PFSK-1 (cell line): Measurements from ENCODE around the gene TRIL.
A peak's percentile ranks its signal among the peaks of the same experiment; 100 is the strongest.

Experiments used
- FOXP2 ChIP-seq: optimal IDR thresholded peaks from 2 replicates; pipeline ENCODE3; 2011; ENCODE audit warnings: borderline replicate concordance, control low read depth, inconsistent platforms; ENCODE audit not compliant: insufficient read depth; ENCODE audit errors: extremely low read length, extremely low read depth
- POLR2AphosphoS5 ChIP-seq: IDR thresholded peaks from 2 replicates; pipeline ENCODE4 v1.6.1; 2012; ENCODE audit warnings: low read depth, mild to moderate bottlenecking, control low read depth, low read length, moderate library complexity
- REST ChIP-seq, 2 experiments: IDR thresholded peaks; 2 replicates each; pipeline versions ENCODE4 v1.6.1 to v1.8.0; 2011 to 2012; ENCODE audit warnings: low read depth in 2 of 2, low read length in 2 of 2, control low read depth in 1 of 2, inconsistent platforms in 1 of 2, mild to moderate bottlenecking in 1 of 2, moderate library complexity in 1 of 2; ENCODE audit not compliant: insufficient read depth in 1 of 2
- SIN3A ChIP-seq: IDR thresholded peaks from 2 replicates; pipeline ENCODE4 v1.6.1; 2012; ENCODE audit warnings: mild to moderate bottlenecking, low read length, moderate library complexity, borderline replicate concordance; ENCODE audit not compliant: insufficient read depth
- TAF1 ChIP-seq: IDR thresholded peaks from 2 replicates; pipeline ENCODE4 v1.6.1; 2012; ENCODE audit warnings: low read length, control low read depth, borderline replicate concordance; ENCODE audit not compliant: insufficient read depth

The TRIL gene

GRCh38 chr7:28920424-28920823, 37.7 kb downstream of the TRIL start:
- no peak for TF ChIP-seq TAF1
- TF ChIP-seq POLR2AphosphoS5, result no peak
- TF ChIP-seq REST (IDR thresholded peaks at IDR 0.05; ENCODE audit: insufficient read depth in 1 of 2, low read depth in 2 of 2, low read length in 2 of 2), result no peak
- no peak for TF ChIP-seq SIN3A

GRCh38 chr7:28919510-28919909, 38.6 kb downstream of the TRIL start:
- no peak for TF ChIP-seq TAF1
- TF ChIP-seq POLR2AphosphoS5, result no peak
- TF ChIP-seq FOXP2, result no peak
- TF ChIP-seq SIN3A, result no peak
- TF ChIP-seq REST (IDR thresholded peaks at IDR 0.05; ENCODE audit: insufficient read depth in 1 of 2, low read depth in 2 of 2, low read length in 2 of 2), result no peak

GRCh38 chr7:28908775-28909174, 49.4 kb downstream of the TRIL start:
- TF ChIP-seq POLR2AphosphoS5, result no peak
- no peak for TF ChIP-seq TAF1
- TF ChIP-seq SIN3A, result no peak
- TF ChIP-seq REST (IDR thresholded peaks at IDR 0.05; ENCODE audit: insufficient read depth in 1 of 2, low read depth in 2 of 2, low read length in 2 of 2), result no peak
- no peak for TF ChIP-seq FOXP2

GRCh38 chr7:28905464-28905863, 52.7 kb downstream of the TRIL start:
- TF ChIP-seq FOXP2, result no peak
- no peak for TF ChIP-seq TAF1
- no peak for TF ChIP-seq SIN3A
- no peak for TF ChIP-seq REST (IDR thresholded peaks at IDR 0.05; ENCODE audit: insufficient read depth in 1 of 2, low read depth in 2 of 2, low read length in 2 of 2)
- TF ChIP-seq POLR2AphosphoS5, result no peak

- TF ChIP-seq SIN3A (0 out of 2 replicates have a peak, but pooled peaks have one; percentile 37), TAF1 (0 out of 2 replicates have a peak, but pooled peaks have one; percentile 25), REST (IDR thresholded peaks at IDR 0.05; ENCODE audit: insufficient read depth in 1 of 2, low read depth in 2 of 2, low read length in 2 of 2) (no peak)
Observed at GRCh38 chr7:28904578-28905048, 53.5 kb downstream of the TRIL start.
